NCI-H2081 (cell line): Measurements from ENCODE around the gene RPS13.
"Not testable (repeated sequence)": the region's sequence is repeated elsewhere in the genome, so short reads cannot be mapped to it uniquely, and the experiment has no call there.

Experiments used
- DNase-seq, 2 experiments: peaks; one replicate each; lab custom pipeline; 2025; lab: John Stamatoyannopoulos, UW

RPS13 gene

GRCh38 chr11:17077520-17078401, at the start of gene RPS13:
RPS13 (minus strand) TSS chr11:17077667; CDS start chr11:17077641, 26 bp downstream.
- DNase-seq = peak; percentile 99

- no peak for DNase-seq
Observed at GRCh38 chr11:17121981-17122380, 44.5 kb upstream of the RPS13 start.

- DNase-seq = no peak
Observed at GRCh38 chr11:17117262-17117661, 39.8 kb upstream of the RPS13 start.

- DNase-seq = no peak
Observed at GRCh38 chr11:17116117-17116516, 38.6 kb upstream of the RPS13 start.

GRCh38 chr11:17107745-17108144, 30.3 kb upstream of the RPS13 start:
- DNase-seq = not testable (repeated sequence)

- DNase-seq = not testable (repeated sequence)
Observed at GRCh38 chr11:17105404-17106040, 28.1 kb upstream of the RPS13 start.

GRCh38 chr11:17102462-17102861, 25.0 kb upstream of the RPS13 start:
- no peak for DNase-seq

- DNase-seq = no peak
Observed at GRCh38 chr11:17098658-17099057, 21.2 kb upstream of the RPS13 start.

- no peak for DNase-seq
Observed at GRCh38 chr11:17098038-17098437, 20.6 kb upstream of the RPS13 start.

- DNase-seq = not testable (repeated sequence)
Observed at GRCh38 chr11:17085976-17086375, 8.5 kb upstream of the RPS13 start.

GRCh38 chr11:17077240-17077519, 287 bp downstream of the RPS13 start:
- DNase-seq = peak in 1 of 2 experiments; percentile 30

- DNase-seq = peak in 1 of 2 experiments; percentile 30
Observed at GRCh38 chr11:17076517-17077239, 789 bp downstream of the RPS13 start.

- no peak for DNase-seq
Observed at GRCh38 chr11:17075506-17075905, 2.0 kb downstream of the RPS13 start.

- no peak for DNase-seq
Observed at GRCh38 chr11:17073370-17074027, 4.0 kb downstream of the RPS13 start.

- DNase-seq = no peak
Observed at GRCh38 chr11:17067417-17067816, 10.1 kb downstream of the RPS13 start.

GRCh38 chr11:17066691-17067090, 10.8 kb downstream of the RPS13 start:
- DNase-seq = no peak

- DNase-seq = peak; percentile 19 to 33
Observed at GRCh38 chr11:17063171-17064002, 14.1 kb downstream of the RPS13 start.

- not testable (repeated sequence) for DNase-seq
Observed at GRCh38 chr11:17051146-17051545, 26.3 kb downstream of the RPS13 start.

- DNase-seq = not testable (repeated sequence)
Observed at GRCh38 chr11:17048491-17048890, 29.0 kb downstream of the RPS13 start.

- DNase-seq = no peak
Observed at GRCh38 chr11:17046690-17047089, 30.8 kb downstream of the RPS13 start.
